Panc1 (cell line): ENCODE measurements around the gene RCSD1. TPM values are rescaled to one million over a fixed set of nuclear protein-coding genes. Genes with fewer than 3 reads are reported as not detected.

ENCODE experiments used
- ATAC-seq: fragments of 200-7000 bp; cut with Tn5 transposase; 2 replicates; pipeline ENCODE4 v1.9.1; 2020; ENCODE audit warnings: mild to moderate bottlenecking, moderate library complexity
- BruUV-seq: library from RNA; stranded (reverse); fragments of 400-500 nt; replicated peaks from 2 replicates; lab custom pipeline; 2021; lab: Mats Ljungman, UMichigan
- CTCF ChIA-PET: fragments of 300-600 bp; sonication (Branson Sonifier 250); formaldehyde crosslinking; loops from one replicate; lab custom pipeline; 2022; ENCODE audit warnings: antibody characterized with exemption; lab: Charles Lee
- POLR2A ChIA-PET: fragments of 300-600 bp; sonication (Branson Sonifier 250); formaldehyde crosslinking; loops from one replicate; lab custom pipeline; 2022; ENCODE audit warnings: antibody characterized with exemption; lab: Charles Lee
- DNase-seq: peaks from one replicate; pipeline ENCODE4 v3.0.0-alpha.2; 2010; ENCODE audit warnings: low read depth, low spot score
- H3K27ac ChIP-seq: 2 replicates; pipeline ENCODE4 v1.5.1; 2011; ENCODE audit warnings: mild to moderate bottlenecking, low read length, inconsistent platforms
- H3K27me3 ChIP-seq: fragments of 200-500 bp; sonication (Bioruptor generic); 2 replicates; pipeline ENCODE4 v1.6.0; 2014; ENCODE audit warnings: low read length, inconsistent platforms; ENCODE audit not compliant: control insufficient read depth, insufficient read depth
- H3K36me3 ChIP-seq: fragments of 200-500 bp; sonication (Bioruptor generic); 2 replicates; pipeline ENCODE4 v1.5.1; 2014; ENCODE audit warnings: inconsistent platforms, mild to moderate bottlenecking, low read length, moderate library complexity; ENCODE audit not compliant: control insufficient read depth, insufficient read depth
- H3K4me1 ChIP-seq: 2 replicates; pipeline ENCODE4 v1.5.1; 2011; ENCODE audit warnings: inconsistent platforms, mild to moderate bottlenecking, low read length, moderate library complexity; ENCODE audit not compliant: control insufficient read depth, insufficient read depth
- H3K4me3 ChIP-seq, 2 experiments: 2 replicates each; pipeline ENCODE4 v1.5.1; 2011 to 2012; ENCODE audit warnings: low read depth in 2 of 2, low read length in 2 of 2, mild to moderate bottlenecking in 2 of 2, inconsistent platforms in 1 of 2, moderate library complexity in 1 of 2
- H3K9me3 ChIP-seq: fragments of 200-500 bp; sonication (Bioruptor generic); 2 replicates; pipeline ENCODE4 v1.5.1; 2014; ENCODE audit warnings: low read depth, mild to moderate bottlenecking, inconsistent platforms, low read length, moderate library complexity; ENCODE audit not compliant: control insufficient read depth, insufficient read depth
- CTCF ChIP-seq: fragments of 450-650 bp; IDR thresholded peaks from 2 replicates; pipeline ENCODE4 v1.5.1; 2017; ENCODE audit warnings: mild to moderate bottlenecking
- POLR2AphosphoS5 ChIP-seq: IDR thresholded peaks from 2 replicates; pipeline ENCODE4 v1.6.1; 2012; ENCODE audit warnings: mild to moderate bottlenecking, low read depth, low read length, moderate library complexity
- REST ChIP-seq, 2 experiments: IDR thresholded peaks; 2 replicates each; pipeline ENCODE4 v1.6.1; 2011 to 2012; ENCODE audit warnings: low read depth in 2 of 2, control low read depth in 1 of 2, low read length in 1 of 2, mild to moderate bottlenecking in 1 of 2, moderate library complexity in 1 of 2; ENCODE audit not compliant: insufficient read depth in 1 of 2
- SIN3A ChIP-seq: IDR thresholded peaks from 2 replicates; pipeline ENCODE4 v1.6.1; 2012; ENCODE audit warnings: low read depth, mild to moderate bottlenecking, low read length, moderate library complexity, borderline replicate concordance; ENCODE audit not compliant: insufficient read depth
- TCF7L2 ChIP-seq: IDR thresholded peaks from 2 replicates; pipeline ENCODE4 v1.6.1; 2011; ENCODE audit warnings: mild to moderate bottlenecking, low read depth, low read length, inconsistent platforms
- in situ Hi-C: cut with HindIII; loops from 2 replicates; pipeline ENCODE4 v1.10.0; 2016; ENCODE audit warnings: low sequenced_read_pairs, low pct_unique_long_range_greater_than_20kb
- intact Hi-C: fragments of 100-400 bp; cut with micrococcal nuclease; formaldehyde crosslinking; loops from one replicate; pipeline ENCODE4 v1.10.0; 2022; ENCODE audit not compliant: unreplicated experiment
- total RNA-seq: library from RNA; stranded (reverse); gene quantifications from one replicate; pipeline ENCODE4 v1.2.1, GENCODE V29; 2021; ENCODE audit not compliant: unreplicated experiment

Gene RCSD1
- total RNA-seq, 1 experiment from 2014 or later, result 1.4 TPM

DNA sequence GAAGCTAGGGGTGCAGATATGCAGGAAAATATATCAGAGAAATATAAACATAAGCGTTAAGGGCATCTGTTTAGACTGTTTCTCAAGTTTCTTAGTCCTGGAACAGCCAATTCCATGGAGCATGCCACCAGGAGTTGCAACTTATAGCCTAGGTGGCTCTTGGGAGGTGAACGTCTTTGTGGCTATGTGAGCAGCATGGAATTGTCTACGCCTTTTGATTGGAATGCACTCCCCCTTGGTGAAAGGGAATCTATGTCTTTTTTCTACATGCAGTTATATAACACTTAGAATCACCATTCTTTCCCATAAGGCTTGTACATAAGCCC is 12.4 kb downstream of the RCSD1 start:
- intact Hi-C loops (no loop called here), in situ Hi-C loops (no loop called here)
- no peak for DNase-seq
- no peaks in the 10 kb centered on the region for H3K27me3 ChIP-seq
- BruUV-seq, result no TSS peak
- H3K9me3 ChIP-seq, result no peaks in the 10 kb centered on the region
- no peak for ATAC-seq
- H3K4me1 ChIP-seq, result no peaks in the 10 kb centered on the region
- ChIA-PET POLR2A (no interaction called here), CTCF (no interaction called here)
- no peaks in the 10 kb centered on the region for H3K36me3 ChIP-seq
- TF ChIP-seq SIN3A (no peak), POLR2AphosphoS5 (no peak), TCF7L2 (no peak), CTCF (no peak), REST (IDR thresholded peaks at IDR 0.05; ENCODE audit: insufficient read depth in 1 of 2, low read depth in 2 of 2, low read length in 1 of 2) (no peak)
- H3K4me3 ChIP-seq, result no peak overlapping the region
- H3K27ac ChIP-seq, result no peak overlapping the region

GRCh38 chr1:167643441-167643840 is 13.4 kb downstream of the RCSD1 start:
- CTCF ChIA-PET, result interaction anchor here (1.1 kb wide), 1 partner anchor 44 kb away, joined by 3 read pairs; no protein-coding TSS in a partner anchor
- in situ Hi-C loops, result no loop called here
- intact Hi-C loops, result no loop called here
- no peaks in the 10 kb centered on the region for H3K27me3 ChIP-seq
- H3K4me1 ChIP-seq, result no peaks in the 10 kb centered on the region
- no peaks in the 10 kb centered on the region for H3K36me3 ChIP-seq
- DNase-seq (no peak), ATAC-seq (no peak)
- POLR2A ChIA-PET, result no interaction called here
- no peak overlapping the region for H3K4me3 ChIP-seq
- H3K27ac ChIP-seq, result no peak overlapping the region
- no peaks in the 10 kb centered on the region for H3K9me3 ChIP-seq
- TF ChIP-seq CTCF (no peak), REST (IDR thresholded peaks at IDR 0.05; ENCODE audit: insufficient read depth in 1 of 2, low read depth in 2 of 2, low read length in 1 of 2) (no peak), SIN3A (no peak), TCF7L2 (no peak), POLR2AphosphoS5 (no peak)
- BruUV-seq, result no TSS peak
